WTC11 (cell line): ENCODE data around the gene ZNF787.

Experiments used
- CTCF ChIP-seq: fragments of 200-600 bp; IDR thresholded peaks from 2 replicates; pipeline ENCODE4 v1.8.0; 2022; ENCODE audit warnings: antibody characterized with exemption
- E2F5 ChIP-seq: sonication (generic); formaldehyde crosslinking; IDR thresholded peaks from 2 replicates; pipeline ENCODE4 v1.8.1; 2022; ENCODE audit warnings: mild to moderate bottlenecking, moderate library complexity, missing genetic modification reagents
- ELF4 ChIP-seq: sonication (generic); formaldehyde crosslinking; IDR thresholded peaks from 2 replicates; pipeline ENCODE4 v1.8.1; 2022; ENCODE audit warnings: low read depth, mild to moderate bottlenecking, moderate library complexity, missing genetic modification reagents
- ESRRA ChIP-seq: sonication (generic); formaldehyde crosslinking; IDR thresholded peaks from 2 replicates; pipeline ENCODE4 v1.8.1; 2022; ENCODE audit warnings: mild to moderate bottlenecking, missing genetic modification reagents, borderline replicate concordance
- GTF2I ChIP-seq: fragments of 250-450 bp; sonication (Bioruptor Pico); conservative IDR thresholded peaks from 2 replicates; pipeline ENCODE4 v1.4.0; 2021; ENCODE audit warnings: mild to moderate bottlenecking
- MYBL2 ChIP-seq: sonication (generic); formaldehyde crosslinking; IDR thresholded peaks from 2 replicates; pipeline ENCODE4 v1.8.1; 2023; ENCODE audit warnings: mild to moderate bottlenecking, moderate library complexity, missing genetic modification reagents
- NFYB ChIP-seq: sonication (generic); formaldehyde crosslinking; conservative IDR thresholded peaks from 2 replicates; pipeline ENCODE4 v1.8.0; 2022; ENCODE audit warnings: low read depth, missing genetic modification reagents
- PREB ChIP-seq: sonication (generic); formaldehyde crosslinking; IDR thresholded peaks from 2 replicates; pipeline ENCODE4 v1.8.1; 2022; ENCODE audit warnings: mild to moderate bottlenecking, missing genetic modification reagents, moderate library complexity, borderline replicate concordance
- SP1 ChIP-seq: sonication (generic); formaldehyde crosslinking; conservative IDR thresholded peaks from 2 replicates; pipeline ENCODE4 v1.8.1; 2022; ENCODE audit warnings: missing genetic modification reagents
- STAT6 ChIP-seq: sonication (generic); formaldehyde crosslinking; conservative IDR thresholded peaks from 2 replicates; pipeline ENCODE4 v1.8.1; 2023; ENCODE audit warnings: mild to moderate bottlenecking, low read depth, missing genetic modification reagents, moderate library complexity
- USF2 ChIP-seq: sonication (generic); formaldehyde crosslinking; IDR thresholded peaks from 2 replicates; pipeline ENCODE4 v1.8.1; 2023; ENCODE audit warnings: mild to moderate bottlenecking, missing genetic modification reagents, moderate library complexity
- ZNF416 ChIP-seq: fragments of 250-450 bp; sonication (Bioruptor Pico); IDR thresholded peaks from 2 replicates; pipeline ENCODE4 v1.9.0; 2021; ENCODE audit warnings: mild to moderate bottlenecking, inconsistent platforms
- ZNF671 ChIP-seq: fragments of 250-450 bp; sonication (Bioruptor Pico); IDR thresholded peaks from 2 replicates; pipeline ENCODE4 v1.8.0; 2021; ENCODE audit warnings: mild to moderate bottlenecking

GRCh38 chr19:56162258-56162657 is 41.2 kb upstream of the ZNF787 start:
- TF ChIP-seq ELF4 = no peak
- no peak for TF ChIP-seq USF2 (CRISPR knock-in tag)
- TF ChIP-seq E2F5 (CRISPR knock-in tag) = no peak
- no peak for TF ChIP-seq CTCF
- TF ChIP-seq ZNF416 (CRISPR knock-in tag) = no peak
- TF ChIP-seq GTF2I (CRISPR knock-in tag) = no peak
- no peak for TF ChIP-seq STAT6 (CRISPR knock-in tag)
- no peak for TF ChIP-seq ZNF671
- no peak for TF ChIP-seq MYBL2 (CRISPR knock-in tag)
- no peak for TF ChIP-seq SP1 (CRISPR knock-in tag)
- TF ChIP-seq PREB (CRISPR knock-in tag) = no peak
- TF ChIP-seq ESRRA (CRISPR knock-in tag) = no peak
- no peak for TF ChIP-seq NFYB (CRISPR knock-in tag)
